GM23248 (cell line): Measurements from ENCODE around the gene RPN1. TPM values are rescaled to one million over a fixed set of nuclear protein-coding genes. Genes with fewer than 3 reads are reported as not detected.

Source experiments
- DNase-seq: peaks from one replicate; pipeline ENCODE4 v3.0.0-alpha.2; 2015
- H2AFZ ChIP-seq: fragments of 200-600 bp; sonication (generic); 2 replicates; pipeline ENCODE4 v1.6.1; 2016; ENCODE audit warnings: antibody characterized with exemption
- H3F3A ChIP-seq: fragments of 200-600 bp; sonication (generic); 2 replicates; pipeline ENCODE4 v1.6.1; 2016; ENCODE audit warnings: mild to moderate bottlenecking, antibody characterized with exemption, mixed run types; ENCODE audit not compliant: insufficient read depth
- H3K27ac ChIP-seq: fragments of 200-600 bp; sonication (generic); 2 replicates; pipeline ENCODE4 v1.5.1; 2016; ENCODE audit warnings: mild to moderate bottlenecking
- H3K27me3 ChIP-seq: fragments of 200-600 bp; sonication (generic); replicated peaks from 2 replicates; pipeline ENCODE4 v1.6.1; 2016; ENCODE audit warnings: mild to moderate bottlenecking; ENCODE audit not compliant: insufficient read depth
- H3K36me3 ChIP-seq: fragments of 200-600 bp; sonication (generic); 2 replicates; pipeline ENCODE4 v1.6.1; 2016; ENCODE audit warnings: low read depth, mild to moderate bottlenecking
- H3K4me1 ChIP-seq: fragments of 200-600 bp; sonication (generic); 2 replicates; pipeline ENCODE4 v1.6.1; 2016; ENCODE audit warnings: mild to moderate bottlenecking; ENCODE audit not compliant: insufficient read depth
- H3K4me2 ChIP-seq: fragments of 200-600 bp; sonication (generic); one replicate; pipeline ENCODE4 v1.6.1; 2016; ENCODE audit warnings: mild to moderate bottlenecking; ENCODE audit not compliant: unreplicated experiment
- H3K4me3 ChIP-seq: fragments of 200-600 bp; sonication (generic); 2 replicates; pipeline ENCODE4 v1.5.1; 2016; ENCODE audit warnings: mild to moderate bottlenecking
- H3K79me2 ChIP-seq: fragments of 200-600 bp; sonication (generic); 2 replicates; pipeline ENCODE4 v1.6.1; 2016; ENCODE audit warnings: mild to moderate bottlenecking; ENCODE audit not compliant: insufficient read depth
- H3K9ac ChIP-seq: fragments of 200-600 bp; sonication (generic); 2 replicates; pipeline ENCODE4 v1.6.1; 2016; ENCODE audit warnings: mild to moderate bottlenecking
- H3K9me2 ChIP-seq: fragments of 200-600 bp; sonication (generic); 2 replicates; pipeline ENCODE4 v1.6.1; 2016; ENCODE audit warnings: mixed run types, mild to moderate bottlenecking, moderate library complexity; ENCODE audit not compliant: insufficient read depth
- H3K9me3 ChIP-seq: fragments of 200-600 bp; sonication (generic); one replicate; pipeline ENCODE4 v1.6.1; 2017; ENCODE audit warnings: low read depth
- H4K20me1 ChIP-seq: fragments of 200-600 bp; sonication (generic); 2 replicates; pipeline ENCODE4 v1.6.0; 2016; ENCODE audit not compliant: insufficient read depth
- EZH2 ChIP-seq: fragments of 200-600 bp; sonication (generic); IDR thresholded peaks from 2 replicates; pipeline ENCODE4 v1.6.1; 2018; ENCODE audit warnings: antibody characterized with exemption, mild to moderate bottlenecking; ENCODE audit not compliant: insufficient read depth, poor library complexity, severe bottlenecking
- EZH2phosphoT487 ChIP-seq: fragments of 200-600 bp; sonication (generic); IDR thresholded peaks from 2 replicates; pipeline ENCODE4 v1.6.1; 2018; ENCODE audit warnings: antibody characterized with exemption, moderate library complexity, mild to moderate bottlenecking, low read depth; ENCODE audit not compliant: insufficient read depth
- WGBS, 2 experiments: methylation state at CpG; one replicate each; pipeline ENCODE4 v1.1.6; 2015 to 2017; ENCODE audit warnings: low lambda C conversion rate in 2 of 2, low coverage in 1 of 2; ENCODE audit errors: missing lambda C conversion rate in 2 of 2; 5-methylcytosine and 5-hydroxymethylcytosine counted together
- in situ Hi-C: fragments of 300-500 bp; cut with MboI; formaldehyde crosslinking; loops from 2 replicates; pipeline ENCODE4 v1.15.0; 2020
- polyA plus RNA-seq: library from polyadenylated mRNA; unstranded; fragments of >200 nt; fragmentation: Nextera tagmentation; extraction: Ambion mirVana; gene quantifications from 2 replicates; pipeline ENCODE4 v1.2.1, GENCODE V29; 2016
- total RNA-seq: library from RNA; depleted of rRNA; stranded (reverse); fragments of >200 nt; shearing (Covaris generic); gene quantifications from 2 replicates; pipeline ENCODE4 v1.2.3, GENCODE V29; 2014

RPN1 gene
- total and polyA plus RNA-seq, 2 experiments from 2014 or later = 330 to 393 TPM

DNA sequence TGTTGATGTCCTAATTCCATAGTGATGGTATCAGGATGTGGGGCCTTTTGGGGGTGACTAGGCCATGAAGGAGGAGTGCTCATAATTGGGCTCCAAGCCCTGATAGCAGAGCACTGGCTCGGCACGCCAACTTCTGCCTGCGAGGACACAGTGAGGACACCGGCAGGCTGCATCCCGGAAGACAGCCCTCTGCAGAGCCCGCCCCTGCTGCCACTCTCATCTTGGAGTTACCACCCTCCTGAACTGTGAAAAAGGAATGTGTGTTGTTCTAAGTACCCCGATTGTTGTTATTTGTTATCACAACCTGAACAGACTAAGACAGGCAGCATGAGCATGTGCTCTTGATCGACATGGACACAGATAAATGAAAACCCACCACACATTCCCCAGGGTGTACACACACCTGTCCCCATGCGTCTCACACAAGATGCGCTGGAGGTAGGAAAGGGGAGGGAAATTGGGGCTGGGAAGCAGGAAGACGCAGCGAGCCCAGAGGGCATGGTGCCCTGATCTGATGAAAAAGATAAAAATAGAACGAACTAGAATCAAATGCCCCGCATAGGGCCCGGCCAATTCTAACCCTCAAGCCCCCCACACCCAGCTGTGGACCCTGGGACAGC lies 40.1 kb downstream of the RPN1 start:
- no peak for DNase-seq
- Histone ChIP-seq H3K4me3 (no peak overlapping the region), H3K9me2 (no peaks in the 10 kb centered on the region), H2AFZ (no peak overlapping the region), H3K4me2 (no peak overlapping the region), H4K20me1 (no peaks in the 10 kb centered on the region), H3K9ac (no peak overlapping the region), H3K4me1 (no peaks in the 10 kb centered on the region), H3K27me3 (no peaks in the 10 kb centered on the region), H3K36me3 (no peaks in the 10 kb centered on the region), H3K9me3 (no peaks in the 10 kb centered on the region), H3K27ac (no peak overlapping the region), H3F3A (no peaks in the 10 kb centered on the region), H3K79me2 (no peaks in the 10 kb centered on the region)
- 86 to 91% methylated on average over 15 of the region's 15 CpGs for WGBS, 2 experiments
- TF ChIP-seq EZH2 = no peak
- no peak for TF ChIP-seq EZH2phosphoT487
- in situ Hi-C loops = no loop called here

DNA sequence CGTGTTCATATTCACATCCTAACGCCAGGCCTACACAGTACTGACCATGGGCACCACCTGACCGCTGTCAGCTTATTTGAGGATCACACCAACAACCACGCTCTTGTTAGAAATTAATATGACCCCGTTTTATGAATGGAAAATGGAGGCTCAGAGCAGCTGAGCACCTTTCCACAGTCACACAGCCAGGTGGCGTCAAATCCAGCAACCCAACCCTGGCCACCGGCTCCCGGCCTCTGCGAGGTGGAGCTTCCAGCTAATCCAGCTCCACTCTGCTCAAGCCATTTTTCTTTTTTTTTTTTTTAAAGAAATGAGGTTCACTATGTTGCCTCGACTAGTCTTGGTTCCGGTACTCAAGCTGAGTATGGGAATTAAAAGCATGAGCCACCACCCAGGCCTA lies 41.3 kb downstream of the RPN1 start:
- H3K4me2 ChIP-seq = no peak overlapping the region
- H4K20me1 ChIP-seq = no peaks in the 10 kb centered on the region
- H3K27me3 ChIP-seq = no peaks in the 10 kb centered on the region
- TF ChIP-seq EZH2 (no peak), EZH2phosphoT487 (no peak)
- no peak for DNase-seq
- H3K79me2 ChIP-seq = no peaks in the 10 kb centered on the region
- in situ Hi-C loops = no loop called here
- no peaks in the 10 kb centered on the region for H3K9me2 ChIP-seq
- H3K9me3 ChIP-seq = no peaks in the 10 kb centered on the region
- no peak overlapping the region for H3K4me3 ChIP-seq
- H3K4me1 ChIP-seq = no peaks in the 10 kb centered on the region
- no peaks in the 10 kb centered on the region for H3F3A ChIP-seq
- no peak overlapping the region for H3K27ac ChIP-seq
- no peak overlapping the region for H3K9ac ChIP-seq
- H3K36me3 ChIP-seq = no peaks in the 10 kb centered on the region
- WGBS, 2 experiments = 84 to 87% methylated on average over 11 of the region's 11 CpGs
- H2AFZ ChIP-seq = no peak overlapping the region

DNA sequence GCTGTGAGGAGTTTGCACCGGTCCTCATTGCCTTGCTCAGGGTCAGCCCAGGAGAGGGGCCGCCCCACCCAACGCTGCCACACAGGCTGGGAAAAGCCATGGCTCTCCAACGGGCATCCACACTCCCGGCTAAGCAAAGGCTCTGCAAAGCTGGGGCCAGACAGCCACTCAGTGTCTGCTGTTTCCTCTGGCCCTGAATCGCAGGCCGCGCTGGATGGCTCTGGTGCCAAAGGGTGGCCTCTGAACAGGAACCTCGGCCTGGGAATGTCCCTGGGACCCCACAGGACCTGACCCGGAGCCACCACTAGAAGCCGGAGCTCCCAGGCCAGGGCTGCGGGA lies 42.9 kb downstream of the RPN1 start:
- H3K27ac ChIP-seq = no peak overlapping the region
- 36 to 40% methylated on average over 12 of the region's 12 CpGs for WGBS, 2 experiments
- H4K20me1 ChIP-seq = no peaks in the 10 kb centered on the region
- in situ Hi-C loops = no loop called here
- H3K27me3 ChIP-seq = no peaks in the 10 kb centered on the region
- H3K9ac ChIP-seq = peak overlapping the region; percentile 60
- H3K4me3 ChIP-seq = peak overlapping the region; percentile 71
- H3K79me2 ChIP-seq = no peaks in the 10 kb centered on the region
- DNase-seq = no peak
- H3K9me3 ChIP-seq = no peaks in the 10 kb centered on the region
- H2AFZ ChIP-seq = peak overlapping the region; percentile 63
- no peaks in the 10 kb centered on the region for H3F3A ChIP-seq
- TF ChIP-seq EZH2phosphoT487 = no peak
- peak overlapping the region; percentile 82 for H3K4me2 ChIP-seq
- H3K9me2 ChIP-seq = no peaks in the 10 kb centered on the region
- no peaks in the 10 kb centered on the region for H3K4me1 ChIP-seq
- H3K36me3 ChIP-seq = no peaks in the 10 kb centered on the region

DNA sequence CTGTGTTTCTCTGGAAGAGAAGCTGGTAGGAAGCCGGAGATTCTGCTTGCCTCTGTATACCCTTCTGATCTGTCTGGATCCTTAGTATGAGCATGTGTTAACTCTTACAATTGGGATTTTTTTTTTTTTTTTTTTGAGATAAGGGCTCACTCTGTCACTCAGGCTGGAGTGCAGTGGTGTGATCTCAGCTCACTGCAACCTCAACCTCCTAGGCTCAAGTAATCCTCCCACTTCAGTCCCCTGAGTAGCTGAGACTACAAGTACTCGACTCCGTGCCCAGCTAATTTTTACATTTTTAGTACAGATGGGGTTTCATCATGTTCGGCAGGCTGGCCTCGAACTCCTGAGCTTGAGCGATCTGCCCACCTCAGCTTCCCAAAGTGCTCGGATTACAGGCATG lies 44.5 kb downstream of the RPN1 start:
- H3K4me2 ChIP-seq = no peak overlapping the region
- H3K36me3 ChIP-seq = no peaks in the 10 kb centered on the region
- H3K27me3 ChIP-seq = no peaks in the 10 kb centered on the region
- H2AFZ ChIP-seq = no peak overlapping the region
- DNase-seq = no peak
- H3K4me1 ChIP-seq = no peaks in the 10 kb centered on the region
- H4K20me1 ChIP-seq = no peaks in the 10 kb centered on the region
- no peak overlapping the region for H3K9ac ChIP-seq
- no peaks in the 10 kb centered on the region for H3F3A ChIP-seq
- no peak overlapping the region for H3K4me3 ChIP-seq
- no peaks in the 10 kb centered on the region for H3K79me2 ChIP-seq
- no peak for TF ChIP-seq EZH2
- TF ChIP-seq EZH2phosphoT487 = no peak
- no peaks in the 10 kb centered on the region for H3K9me3 ChIP-seq
- in situ Hi-C loops = no loop called here
- no peaks in the 10 kb centered on the region for H3K9me2 ChIP-seq
- WGBS, 2 experiments = 92 to 95% methylated on average over 7 of the region's 7 CpGs
- no peak overlapping the region for H3K27ac ChIP-seq
